ENCODE measurements around the gene ARPP19.
"Not testable (repeated sequence)": the region's sequence is repeated elsewhere in the genome, so short reads cannot be mapped to it uniquely, and the experiment has no call there.

ARPP19 gene

DNA sequence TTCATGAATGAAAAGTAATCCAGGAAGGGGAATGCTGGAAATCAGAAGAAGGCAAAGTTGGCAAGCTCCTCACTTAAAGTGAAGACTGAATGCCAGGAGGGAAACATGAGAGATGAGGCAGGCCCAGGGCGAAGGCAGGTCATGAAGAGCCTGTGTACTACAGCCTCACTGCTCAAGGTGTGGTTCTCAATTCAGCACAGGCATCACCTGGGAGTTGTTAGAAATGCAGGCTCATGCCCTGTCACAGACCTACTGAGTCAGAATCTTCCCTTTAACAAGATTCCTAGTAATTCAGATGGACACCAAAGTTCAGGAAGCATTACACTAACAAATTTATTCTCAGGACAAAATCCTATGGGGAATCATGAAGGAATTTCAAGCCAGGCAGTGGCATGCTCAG lies 54.3 kb downstream of the ARPP19 start:
- Mint-ChIP-seq H3K36me3 (ENCODE audit: low read depth) (no peaks in the 10 kb centered on the region), H3K9me3 (no peaks in the 10 kb centered on the region), H3K27ac (no peak overlapping the region), H3K4me1 (peaks cover 6% of the 10 kb centered on the region), H3K4me3 (no peak overlapping the region), H3K27me3 (ENCODE audit: low read depth) (no peaks in the 10 kb centered on the region)
- TF ChIP-seq, protein P1, sequence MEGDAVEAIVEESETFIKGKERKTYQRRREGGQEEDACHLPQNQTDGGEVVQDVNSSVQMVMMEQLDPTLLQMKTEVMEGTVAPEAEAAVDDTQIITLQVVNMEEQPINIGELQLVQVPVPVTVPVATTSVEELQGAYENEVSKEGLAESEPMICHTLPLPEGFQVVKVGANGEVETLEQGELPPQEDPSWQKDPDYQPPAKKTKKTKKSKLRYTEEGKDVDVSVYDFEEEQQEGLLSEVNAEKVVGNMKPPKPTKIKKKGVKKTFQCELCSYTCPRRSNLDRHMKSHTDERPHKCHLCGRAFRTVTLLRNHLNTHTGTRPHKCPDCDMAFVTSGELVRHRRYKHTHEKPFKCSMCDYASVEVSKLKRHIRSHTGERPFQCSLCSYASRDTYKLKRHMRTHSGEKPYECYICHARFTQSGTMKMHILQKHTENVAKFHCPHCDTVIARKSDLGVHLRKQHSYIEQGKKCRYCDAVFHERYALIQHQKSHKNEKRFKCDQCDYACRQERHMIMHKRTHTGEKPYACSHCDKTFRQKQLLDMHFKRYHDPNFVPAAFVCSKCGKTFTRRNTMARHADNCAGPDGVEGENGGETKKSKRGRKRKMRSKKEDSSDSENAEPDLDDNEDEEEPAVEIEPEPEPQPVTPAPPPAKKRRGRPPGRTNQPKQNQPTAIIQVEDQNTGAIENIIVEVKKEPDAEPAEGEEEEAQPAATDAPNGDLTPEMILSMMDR (IDR thresholded peaks at IDR 0.05; ENCODE audit: unreplicated experiment in 3 of 3): no peak

DNA sequence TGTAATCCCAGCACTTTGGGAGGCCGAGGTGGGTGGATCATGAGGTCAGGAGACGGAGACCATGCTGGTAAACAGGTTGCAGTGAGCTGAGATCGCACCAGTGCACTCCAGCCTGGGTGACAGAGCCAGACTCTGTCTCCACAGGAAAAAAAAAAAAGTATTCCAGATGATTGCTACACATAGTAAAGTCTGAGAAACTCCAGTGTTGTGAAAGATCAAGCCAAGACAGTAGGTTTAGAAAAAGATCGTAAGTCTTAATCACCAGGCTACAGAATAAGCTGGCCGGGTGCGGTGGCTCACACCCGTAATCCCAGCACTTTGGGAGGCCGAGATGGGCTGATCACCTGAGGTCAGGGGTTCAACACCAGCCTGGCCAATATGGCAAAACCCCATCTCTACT lies 56.0 kb downstream of the ARPP19 start:
- H3K9me3 Mint-ChIP-seq; H3K27me3 Mint-ChIP-seq (ENCODE audit: low read depth); H3K4me1 Mint-ChIP-seq; H3K27ac Mint-ChIP-seq; H3K4me3 Mint-ChIP-seq; H3K36me3 Mint-ChIP-seq (ENCODE audit: low read depth): not testable (repeated sequence)

DNA sequence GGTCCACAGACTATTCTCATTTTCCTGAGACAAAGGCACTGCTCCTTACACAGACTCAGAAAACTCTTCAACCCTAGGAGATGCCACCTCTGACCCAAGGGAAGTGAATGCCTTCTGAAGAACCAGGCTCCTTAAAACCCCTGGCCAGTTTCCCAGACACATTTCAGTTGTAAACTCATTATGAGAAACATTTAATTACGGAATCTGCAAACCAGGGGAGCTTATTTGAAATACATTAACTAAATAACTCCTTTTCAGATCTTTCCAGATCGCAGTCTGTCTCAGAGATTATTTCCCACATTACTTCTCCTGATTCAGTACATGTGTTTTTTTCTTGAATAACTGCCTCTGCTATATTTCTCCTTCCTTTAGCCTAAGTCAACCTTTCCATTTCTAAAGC lies 57.7 kb downstream of the ARPP19 start:
- Mint-ChIP-seq H3K4me1 (peaks cover 9% of the 10 kb centered on the region), H3K9me3 (no peaks in the 10 kb centered on the region), H3K27ac (no peak overlapping the region), H3K4me3 (no peak overlapping the region), H3K36me3 (ENCODE audit: low read depth) (no peaks in the 10 kb centered on the region), H3K27me3 (ENCODE audit: low read depth) (no peaks in the 10 kb centered on the region)
- TF ChIP-seq, protein P1 (IDR thresholded peaks at IDR 0.05; ENCODE audit: unreplicated experiment in 3 of 3): no peak

DNA sequence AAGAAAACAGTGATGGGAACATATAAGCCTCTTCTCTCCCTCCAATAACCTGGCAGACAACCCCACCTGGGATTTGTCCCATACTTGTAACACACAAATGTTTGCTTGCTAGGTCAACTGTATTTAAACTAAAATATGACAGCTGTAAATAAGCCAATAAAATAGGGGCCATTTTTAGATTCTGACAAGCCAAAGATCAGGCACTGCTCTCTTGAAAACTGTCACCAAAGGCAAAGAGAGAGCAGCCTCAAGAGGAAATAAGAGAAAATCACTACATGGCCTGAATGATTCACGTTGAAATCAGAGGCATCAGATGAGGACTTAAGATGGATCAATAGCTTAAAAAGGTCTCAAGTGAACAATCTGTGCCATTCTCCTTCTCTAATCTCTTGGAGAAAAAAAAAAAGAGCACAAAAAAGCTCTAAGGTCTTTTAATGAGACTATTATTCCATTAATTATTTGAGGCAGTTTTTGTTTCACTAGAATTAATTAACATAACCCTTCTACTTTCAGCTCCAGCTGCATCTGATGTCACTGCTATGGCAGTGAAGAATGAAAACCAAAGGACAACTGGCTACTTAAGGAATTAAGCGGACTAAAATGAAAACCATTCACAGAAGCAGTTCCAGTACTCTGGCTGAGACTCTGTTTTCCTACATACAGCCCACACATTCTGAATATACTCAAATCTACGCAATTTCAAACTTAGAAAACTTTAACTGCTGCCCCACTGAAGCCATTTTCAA lies 59.2 kb downstream of the ARPP19 start:
- Mint-ChIP-seq H3K27me3 (ENCODE audit: low read depth) (no peaks in the 10 kb centered on the region), H3K36me3 (ENCODE audit: low read depth) (no peaks in the 10 kb centered on the region), H3K9me3 (no peaks in the 10 kb centered on the region), H3K4me3 (no peak overlapping the region), H3K27ac (no peak overlapping the region), H3K4me1 (peaks cover 9% of the 10 kb centered on the region)
- TF ChIP-seq, protein P1 (IDR thresholded peaks at IDR 0.05; ENCODE audit: unreplicated experiment in 3 of 3): no peak

DNA sequence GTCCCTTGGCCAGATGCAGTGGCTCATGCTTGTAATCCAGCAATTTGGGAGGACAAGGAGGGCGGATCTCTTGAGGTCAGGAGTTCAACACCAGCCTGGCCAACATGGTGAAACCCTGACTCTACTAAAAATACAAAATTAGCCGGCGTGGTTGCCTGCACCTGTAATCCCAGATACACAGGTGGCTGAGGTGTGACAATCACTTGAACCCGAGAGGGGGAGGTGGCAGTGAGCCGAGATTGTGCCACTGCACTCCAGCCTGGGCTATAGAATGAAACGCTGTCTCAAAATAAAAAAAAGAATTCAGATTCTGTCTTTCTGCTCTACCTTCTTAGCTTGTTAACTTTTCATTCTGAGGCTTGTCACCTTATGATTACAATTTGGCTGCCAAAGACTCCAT lies 62.3 kb downstream of the ARPP19 start:
- Mint-ChIP-seq H3K4me1 (peaks cover 9% of the 10 kb centered on the region), H3K9me3 (no peaks in the 10 kb centered on the region), H3K4me3 (no peak overlapping the region), H3K27ac (no peak overlapping the region), H3K36me3 (ENCODE audit: low read depth) (no peaks in the 10 kb centered on the region), H3K27me3 (ENCODE audit: low read depth) (no peaks in the 10 kb centered on the region)
- TF ChIP-seq, protein P1 (IDR thresholded peaks at IDR 0.05; ENCODE audit: unreplicated experiment in 3 of 3): no peak

DNA sequence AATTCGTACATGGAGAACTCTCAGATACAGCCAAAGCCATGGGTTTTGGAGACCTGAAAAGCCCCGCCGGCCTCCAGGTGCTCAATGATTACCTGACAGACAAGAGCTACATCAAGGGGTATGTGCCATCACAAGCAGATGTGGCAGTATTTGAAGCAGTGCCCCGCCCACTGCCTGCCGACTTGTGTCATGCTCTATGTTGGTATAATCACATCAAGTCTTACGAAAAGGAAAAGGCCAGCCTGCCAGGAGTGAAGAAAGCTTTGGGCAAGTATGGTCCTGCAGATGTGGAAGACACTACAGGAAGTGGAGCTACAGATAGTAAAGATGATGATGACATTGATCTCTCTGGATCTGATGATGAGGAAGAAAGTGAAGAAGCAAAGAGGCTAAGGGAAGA lies 63.7 kb downstream of the ARPP19 start:
- Mint-ChIP-seq H3K9me3 (no peaks in the 10 kb centered on the region), H3K27me3 (ENCODE audit: low read depth) (no peaks in the 10 kb centered on the region), H3K4me3 (no peak overlapping the region), H3K4me1 (peaks cover 5% of the 10 kb centered on the region), H3K27ac (no peak overlapping the region), H3K36me3 (ENCODE audit: low read depth) (no peaks in the 10 kb centered on the region)
- TF ChIP-seq, protein P1 (IDR thresholded peaks at IDR 0.05; ENCODE audit: unreplicated experiment in 3 of 3): no peak

Data from nephron (organoid).